ENCODE measurements around the gene CMC2. TPM values are rescaled to one million over a fixed set of nuclear protein-coding genes. Genes with fewer than 3 reads are reported as not detected.

CMC2 gene
- total and polyA plus RNA-seq, 10 of the 15 experiments (the other 5 are each of a cell fraction or from before 2014, with no cell fraction given): 62.8 to 251 (median 157) TPM

GRCh38 chr16:81040131-81040530 is 33.4 kb upstream of the CMC2 start:
- no peak for DNase-seq (ENCODE audit: low read depth, low spot score)
- Histone ChIP-seq H3K9me3 (replicated peaks; ENCODE audit: control insufficient read depth, insufficient read depth, low read length) (no peaks in the 10 kb centered on the region), H3K36me3 (ENCODE audit: control insufficient read depth in 2 of 2, insufficient read depth in 2 of 2, low read length in 1 of 2) (peaks cover 0 to 18% of the 10 kb centered on the region in 2 experiments; a peak in 1 of 4 replicates), H3K27me3 (replicated peaks in 1 of 2; ENCODE audit: control insufficient read depth in 2 of 2, insufficient read depth in 2 of 2, low read length in 1 of 2) (no peaks in the 10 kb centered on the region), H4K20me1 (ENCODE audit: control insufficient read depth, insufficient read depth) (no peaks in the 10 kb centered on the region), H3K4me1 (ENCODE audit: control insufficient read depth, insufficient read depth, low read length) (no peaks in the 10 kb centered on the region), H3K4me2 (ENCODE audit: control insufficient read depth, insufficient read depth) (no peak overlapping the region), H3K79me2 (ENCODE audit: control insufficient read depth, insufficient read depth, low read length) (peaks cover 13% of the 10 kb centered on the region), H3K27ac (ENCODE audit: control insufficient read depth, insufficient read depth) (no peak overlapping the region), H3K9ac (ENCODE audit: control insufficient read depth, insufficient read depth, low read length) (no peak overlapping the region), H3K4me3 (no peak overlapping the region), H2AFZ (ENCODE audit: control insufficient read depth, low read depth, low read length) (no peak overlapping the region)
- in situ Hi-C loops (cut with MboI) (no loop called here), intact Hi-C loops (cut with micrococcal nuclease; ENCODE audit: unreplicated experiment) (no loop called here)
- 98% methylated on average over 2 of the region's 2 CpGs for WGBS (ENCODE audit: insufficient coverage, insufficient replicate concordance, low lambda C conversion rate, missing lambda C conversion rate)
- no peak for ATAC-seq
- ChIA-PET SMC1A (ENCODE audit: uncharacterized antibody, unreplicated experiment) (interaction anchor here (0.6 to 1.1 kb wide), 2 partner anchors 37 to 86 kb away, joined by 3 read pairs; partner anchors contain the start of gene C16orf46), POLR2A (no interaction called here), CTCF (interaction anchor here (0.6 to 1.3 kb wide), 2 partner anchors 15 to 36 kb away, joined by 3 to 5 read pairs; no protein-coding TSS in a partner anchor), RAD21 (ENCODE audit: unreplicated experiment) (interaction anchor here (0.6 kb wide), 1 partner anchor 218 kb away, joined by 3 read pairs; no protein-coding TSS in a partner anchor)
- BruUV-seq (replicated peaks): no TSS peak
- no peak for FAIRE-seq
- TF ChIP-seq NRF1 (conservative IDR thresholded peaks at IDR 0.05; ENCODE audit: low read depth, low read length) (no peak), YBX1 (IDR thresholded peaks at IDR 0.05) (no peak), ZBTB11 (CRISPR knock-in tag; IDR thresholded peaks at IDR 0.05) (no peak), CHD4 (IDR thresholded peaks at IDR 0.05) (no peak)

All from GM12878 (cell line).